Bone marrow (tissue), 2 donors: ENCODE results near the gene ZFYVE21.
"Not testable (repeated sequence)": the region's sequence is repeated elsewhere in the genome, so short reads cannot be mapped to it uniquely, and the experiment has no call there.

Experiments
- DNase-seq, 2 donors: peaks; one replicate each; lab custom pipeline; 2025; lab: John Stamatoyannopoulos, UW

The ZFYVE21 gene

GRCh38 chr14:103715052-103716000, at the start of gene ZFYVE21, which contains the start of gene XRCC3:
Gene ZFYVE21 (plus strand): TSS chr14:103715810. CDS start chr14:103715842, 32 bp downstream.
Gene XRCC3 (minus strand): TSS chr14:103715451. CDS start chr14:103711087, 4,364 bp downstream.
- DNase-seq = peak; percentile 89 to 100

DNA sequence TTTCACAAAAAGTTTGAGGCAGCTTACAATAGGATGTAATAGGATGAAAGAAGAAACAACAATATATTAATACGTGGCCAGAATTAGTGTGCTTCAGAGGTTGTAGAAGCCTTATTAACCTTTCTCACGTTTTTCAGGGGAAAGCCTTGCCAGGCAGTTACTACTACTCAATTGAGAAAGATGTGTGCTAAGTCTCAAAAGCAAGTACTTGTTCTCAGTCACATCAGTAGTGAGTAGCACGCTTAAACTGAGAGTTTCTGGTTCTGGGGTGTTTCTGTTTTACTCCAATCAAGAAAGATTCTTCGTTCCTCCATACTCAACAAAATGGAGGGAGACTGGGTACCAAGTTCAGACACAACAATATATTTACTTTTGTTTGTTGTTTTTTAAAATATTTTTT, 47.9 kb upstream of the ZFYVE21 start:
- no peak for DNase-seq

DNA sequence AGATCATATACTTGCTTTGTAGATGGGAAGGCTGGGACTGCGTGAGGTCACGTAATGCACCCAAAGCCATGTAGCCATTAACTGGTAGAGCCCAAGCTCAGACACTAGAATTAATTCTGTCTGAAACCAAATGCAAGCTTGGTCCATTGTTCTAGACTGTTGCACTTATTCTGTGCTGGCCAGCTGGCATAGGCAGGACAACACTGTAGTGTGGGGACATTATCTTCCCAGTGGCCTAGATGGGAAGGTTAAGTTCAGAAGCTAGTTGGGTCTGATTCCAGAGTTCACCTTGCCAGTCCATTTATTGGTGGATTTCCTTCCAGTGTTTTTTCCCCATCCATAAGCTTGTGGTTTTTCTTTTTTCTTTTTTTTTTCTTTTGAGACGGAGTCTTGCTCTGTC, 47.5 kb upstream of the ZFYVE21 start:
- no peak for DNase-seq

GRCh38 chr14:103669370-103669769, 46.2 kb upstream of the ZFYVE21 start:
- DNase-seq = no peak

GRCh38 chr14:103671911-103672310, 43.7 kb upstream of the ZFYVE21 start:
- no peak for DNase-seq

- DNase-seq = no peak
Observed at GRCh38 chr14:103675957-103676356, 39.7 kb upstream of the ZFYVE21 start.

- DNase-seq = no peak
Observed at GRCh38 chr14:103676881-103677675, 38.5 kb upstream of the ZFYVE21 start.

DNA sequence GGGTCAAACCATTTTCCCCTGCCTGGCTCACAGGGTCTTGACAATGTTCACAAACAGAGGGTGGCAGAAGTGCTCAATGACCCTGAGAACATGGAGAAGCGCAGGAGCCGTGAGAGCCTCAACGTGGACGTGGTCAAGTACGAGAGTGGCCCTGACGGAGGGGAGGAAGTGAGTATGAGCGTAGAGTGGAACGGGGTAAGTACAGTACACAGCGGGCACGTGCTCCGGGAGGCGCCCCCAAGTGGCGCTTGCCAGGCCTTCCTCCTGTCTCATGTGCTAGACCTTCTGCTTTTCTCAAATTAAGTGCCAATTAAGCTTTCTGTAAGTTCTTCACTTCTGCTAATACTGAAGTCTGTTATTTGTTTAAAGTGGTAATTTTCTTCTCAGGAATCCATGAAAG, 36.3 kb upstream of the ZFYVE21 start:
- DNase-seq = peak; percentile 19 to 41

- no peak for DNase-seq
Observed at GRCh38 chr14:103680491-103681231, 34.9 kb upstream of the ZFYVE21 start.

- no peak for DNase-seq
Observed at GRCh38 chr14:103683139-103683538, 32.5 kb upstream of the ZFYVE21 start.

- DNase-seq = no peak
Observed at GRCh38 chr14:103684471-103684870, 31.1 kb upstream of the ZFYVE21 start.

GRCh38 chr14:103684871-103685270, 30.7 kb upstream of the ZFYVE21 start:
- no peak for DNase-seq

- DNase-seq = no peak
Observed at GRCh38 chr14:103685276-103686211, 30.1 kb upstream of the ZFYVE21 start.

DNA sequence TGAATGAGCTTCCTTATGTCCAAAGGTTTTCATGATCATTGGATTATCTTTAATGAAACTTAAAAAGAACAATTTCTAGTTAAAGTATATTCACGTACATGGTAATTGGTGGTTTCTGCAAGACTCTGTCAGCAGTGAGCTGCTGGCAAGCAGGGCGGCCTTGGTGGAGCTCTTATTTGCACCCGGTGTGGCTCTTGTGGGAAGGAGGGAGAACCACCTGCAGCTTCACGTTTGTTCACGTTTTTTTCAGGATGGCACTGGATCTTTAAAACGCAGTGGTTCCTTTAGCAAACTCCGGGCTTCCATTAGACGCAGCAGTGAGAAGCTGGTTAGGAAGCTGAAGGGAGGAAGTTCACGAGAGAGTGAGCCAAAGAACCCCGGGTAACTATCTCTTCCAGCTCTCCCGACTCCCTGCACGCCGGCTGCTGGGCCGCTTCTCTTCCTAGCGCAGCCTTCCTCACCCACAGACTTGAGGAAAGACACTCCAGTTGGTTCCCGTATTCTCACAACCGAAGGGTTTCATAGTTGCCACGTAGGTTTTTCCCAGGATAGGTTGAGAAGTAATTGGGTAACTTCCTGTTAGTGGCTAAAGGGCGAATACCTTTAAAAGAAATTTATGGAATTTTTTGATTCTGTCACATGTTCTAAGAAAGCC, 28.7 kb upstream of the ZFYVE21 start:
- no peak for DNase-seq

- no peak for DNase-seq
Observed at GRCh38 chr14:103687712-103688111, 27.9 kb upstream of the ZFYVE21 start.

GRCh38 chr14:103688441-103688840, 27.2 kb upstream of the ZFYVE21 start:
- no peak for DNase-seq

GRCh38 chr14:103688906-103689902, 26.4 kb upstream of the ZFYVE21 start:
- DNase-seq = no peak

DNA sequence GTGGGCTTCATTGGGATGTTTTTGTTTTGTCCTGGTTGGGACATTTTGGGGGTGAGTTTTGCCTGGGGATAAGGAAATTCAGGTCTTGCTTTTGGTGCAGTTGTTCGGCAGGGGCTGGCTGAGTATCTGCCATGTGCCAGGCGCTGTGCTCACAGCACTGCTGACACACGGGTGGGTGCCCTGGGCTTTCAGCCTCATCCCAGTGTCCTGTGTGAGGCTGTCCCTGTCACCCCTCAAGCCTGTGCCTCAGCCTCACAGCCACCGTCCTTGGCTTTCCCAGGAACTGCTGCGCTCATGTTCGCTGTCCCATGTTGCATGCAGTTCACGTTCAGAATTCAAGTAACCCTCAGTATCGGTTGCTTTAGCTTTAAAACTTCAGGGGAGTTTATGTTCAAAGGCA, 25.3 kb upstream of the ZFYVE21 start:
- no peak for DNase-seq

- DNase-seq = not testable (repeated sequence)
Observed at GRCh38 chr14:103691655-103692054, 24.0 kb upstream of the ZFYVE21 start.
